Umbilical cord (tissue), 2 donors: ENCODE results near the gene MRPL39. TPM values are rescaled to one million over a fixed set of nuclear protein-coding genes. Genes with fewer than 3 reads are reported as not detected.

Experiments
- DNase-seq: peaks from one replicate; pipeline ENCODE4 v3.0.0-alpha.2; 2015; ENCODE audit warnings: low spot score
- total RNA-seq: library from RNA; depleted of rRNA; stranded (reverse); fragments of >200 nt; gene quantifications from one replicate; pipeline ENCODE4 v1.2.3, GENCODE V29; 2014; ENCODE audit warnings: low replicate concordance; ENCODE audit not compliant: insufficient read depth

The MRPL39 gene
- total RNA-seq, 1 donor from 2014 or later, result 36.8 TPM

DNA sequence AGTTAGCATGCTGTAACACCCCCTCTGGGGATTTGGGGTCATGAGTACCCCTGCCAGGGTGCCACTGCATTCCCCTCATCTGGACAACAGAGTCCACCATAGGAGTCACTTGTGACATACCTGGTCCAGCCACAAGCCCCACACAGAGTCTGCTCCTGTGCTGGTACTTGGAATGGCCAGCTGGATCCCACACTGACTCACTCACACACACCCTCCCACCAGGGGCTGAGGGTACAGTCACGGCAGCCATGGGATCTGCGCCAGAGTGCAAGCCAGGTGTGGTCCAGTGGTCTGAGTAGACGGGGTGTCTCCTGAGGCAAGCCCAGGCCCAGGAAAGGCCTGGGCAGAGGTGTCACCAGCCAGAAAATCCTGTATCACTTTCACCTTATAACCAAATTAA lies 67.7 kb downstream of the MRPL39 start:
- no peak for DNase-seq

DNA sequence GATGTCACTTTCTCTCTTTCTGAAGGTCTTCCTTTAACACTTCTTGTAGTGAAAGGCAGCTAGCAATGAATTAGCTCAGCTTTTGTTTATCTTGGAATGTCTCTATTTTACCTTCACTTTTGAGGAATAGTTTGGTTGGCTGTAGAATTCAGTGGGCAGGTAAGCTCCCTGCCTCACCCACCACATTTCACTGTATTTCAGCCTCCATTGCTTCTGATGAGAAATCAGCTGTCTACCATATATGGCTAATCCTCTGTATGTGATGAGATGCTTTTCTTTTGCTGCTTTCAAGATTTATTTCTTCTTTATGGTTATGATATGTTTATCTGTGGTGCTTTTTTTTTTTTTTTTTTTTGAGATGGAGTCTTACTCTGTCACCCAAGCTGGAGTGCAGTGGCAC lies 70.1 kb downstream of the MRPL39 start:
- no peak for DNase-seq

DNA sequence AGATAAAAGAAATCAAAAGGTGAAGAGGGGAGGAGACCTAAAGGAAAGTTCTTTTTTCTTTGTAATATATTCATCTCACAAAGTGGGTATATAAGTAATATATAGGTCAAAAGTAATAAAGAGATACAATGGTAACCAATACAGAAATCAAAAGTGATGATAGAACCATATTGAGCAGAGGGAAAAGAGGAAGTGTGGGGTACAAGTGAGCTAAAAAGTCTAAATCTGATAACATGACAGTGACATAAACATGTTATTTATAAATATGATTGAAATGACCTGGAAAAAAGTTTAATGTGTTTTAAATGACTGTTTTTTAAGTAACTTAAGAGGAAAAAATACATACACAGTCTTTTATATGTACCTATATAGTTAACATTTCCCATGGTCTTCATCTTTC lies 70.5 kb downstream of the MRPL39 start:
- no peak for DNase-seq

DNA sequence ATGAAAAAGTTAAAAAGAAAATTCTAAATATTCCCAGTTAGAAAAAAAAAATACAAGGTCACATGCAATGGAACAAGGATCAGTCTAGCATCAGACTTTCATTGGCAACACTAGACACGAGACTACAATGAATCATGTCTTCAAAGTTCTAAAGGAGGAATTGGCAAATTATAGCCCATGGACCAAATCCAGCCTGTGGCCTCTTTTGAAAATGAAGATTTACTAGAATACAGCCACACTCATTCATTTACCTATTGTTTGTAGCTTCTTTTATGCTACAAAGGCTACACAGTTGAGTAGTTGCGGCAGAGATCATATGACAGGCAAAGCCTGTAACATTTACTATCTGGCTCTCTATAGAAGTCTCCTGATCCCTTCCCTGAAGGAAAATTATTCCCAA lies 71.4 kb downstream of the MRPL39 start:
- no peak for DNase-seq

Other genes with a start within 250 kb of the MRPL39 start
- 35.9 TPM for gene JAM2, start 31.8 kb upstream of the MRPL39 start, total RNA-seq
- 70.3 TPM for gene ATP5PF, start 127.4 kb upstream of the MRPL39 start, total RNA-seq
- 36.8 TPM for gene GABPA, start 127.5 kb upstream of the MRPL39 start, total RNA-seq